GM12891 (cell line): ENCODE data around the gene RERE.

Source experiments
- POLR2A ChIP-seq: IDR thresholded peaks from 2 replicates; pipeline ENCODE4 v1.6.1; 2011; ENCODE audit warnings: low read depth, low read length, control low read depth
- POLR2AphosphoS5 ChIP-seq: IDR thresholded peaks from 2 replicates; pipeline ENCODE4 v1.6.1; 2011; ENCODE audit warnings: low read depth, low read length, control low read depth
- POU2F2 ChIP-seq: IDR thresholded peaks from 2 replicates; pipeline ENCODE4 v1.6.1; 2011; ENCODE audit warnings: low read depth, mild to moderate bottlenecking, control low read depth, low read length, moderate library complexity
- SPI1 ChIP-seq: IDR thresholded peaks from 2 replicates; pipeline ENCODE4 v1.6.1; 2011; ENCODE audit warnings: low read depth, low read length, control low read depth
- TAF1 ChIP-seq: IDR thresholded peaks from 2 replicates; pipeline ENCODE4 v1.6.1; 2011; ENCODE audit warnings: low read depth, low read length, control low read depth

DNA sequence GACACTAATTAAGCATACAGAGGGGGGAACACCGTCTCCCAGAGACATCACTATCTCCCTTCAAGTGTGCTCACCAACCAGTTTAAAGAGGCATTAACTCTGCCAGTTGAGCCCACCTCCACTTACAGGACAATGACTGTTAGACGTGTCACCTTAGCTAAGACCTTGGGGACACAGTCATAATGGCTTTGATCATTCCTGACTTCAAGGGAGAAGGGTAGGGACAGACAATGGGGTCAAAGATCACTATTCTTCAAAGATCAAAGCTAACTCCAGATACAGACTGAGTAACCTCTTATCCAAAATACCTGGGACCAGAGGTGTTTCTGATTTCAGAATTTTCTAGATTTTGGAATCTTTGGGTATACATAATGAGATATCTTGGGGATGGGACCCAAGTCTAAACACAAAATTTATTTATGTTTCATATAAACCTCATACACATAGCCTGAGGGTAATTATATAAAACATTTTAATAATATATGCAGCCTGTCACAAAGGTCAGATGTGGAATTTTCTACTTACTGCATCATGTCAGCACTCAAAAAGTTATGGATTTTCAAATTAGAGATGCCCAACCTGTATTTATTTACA lies 253.4 kb downstream of the RERE start:
- TF ChIP-seq POLR2A (no peak), POLR2AphosphoS5 (no peak), SPI1 (no peak), TAF1 (no peak), POU2F2 (no peak)
